ENCODE data around the gene USP51.
A peak's percentile ranks its signal among the peaks of the same experiment; 100 is the strongest.
"Not testable (repeated sequence)": the region's sequence is repeated elsewhere in the genome, so short reads cannot be mapped to it uniquely, and the experiment has no call there.

USP51 gene

GRCh38 chrX:55465108-55465507, 24.5 kb downstream of the USP51 start:
- DNase-seq (ENCODE audit: low read depth, low spot score), result not testable (repeated sequence)

- DNase-seq (ENCODE audit: low read depth, low spot score), result not testable (repeated sequence)
These were observed 25.6 kb downstream of the USP51 start for GRCh38 chrX:55464050-55464449.

GRCh38 chrX:55459926-55460325, 29.7 kb downstream of the USP51 start:
- DNase-seq (ENCODE audit: low read depth, low spot score), result not testable (repeated sequence)

- DNase-seq (ENCODE audit: low read depth, low spot score), result not testable (repeated sequence)
These were observed 30.2 kb downstream of the USP51 start for GRCh38 chrX:55459426-55459825.

GRCh38 chrX:55455708-55456107, 33.9 kb downstream of the USP51 start:
- DNase-seq (ENCODE audit: low read depth, low spot score), result not testable (repeated sequence)

GRCh38 chrX:55452833-55453124, 36.9 kb downstream of the USP51 start:
- DNase-seq (ENCODE audit: low read depth, low spot score), result no peak

- DNase-seq (ENCODE audit: low read depth, low spot score), result peak; percentile 47
These were observed 37.4 kb downstream of the USP51 start, which contains the start of gene MAGEH1 for GRCh38 chrX:55451990-55452832. TSS of gene MAGEH1 (plus strand) at chrX:55452127. CDS start at chrX:55452375, 248 bp downstream.

- DNase-seq (ENCODE audit: low read depth, low spot score), result no peak
These were observed 38.0 kb downstream of the USP51 start for GRCh38 chrX:55451626-55451989.

- no peak for DNase-seq (ENCODE audit: low read depth, low spot score)
These were observed 38.5 kb downstream of the USP51 start for GRCh38 chrX:55451141-55451540.

- no peak for DNase-seq (ENCODE audit: low read depth, low spot score)
These were observed 39.4 kb downstream of the USP51 start for GRCh38 chrX:55450259-55450658.

GRCh38 chrX:55443468-55443867, 46.2 kb downstream of the USP51 start:
- not testable (repeated sequence) for DNase-seq (ENCODE audit: low read depth, low spot score)
